ENCODE measurements around the gene IPMK. TPM values are rescaled to one million over a fixed set of nuclear protein-coding genes. Genes with fewer than 3 reads are reported as not detected.

IPMK gene
- 1 to 10 TPM; 1.5 to 7.5 TPM for total RNA-seq

GRCh38 chr10:58267713-58268453 lies at the start of gene IPMK:
Gene IPMK, minus strand, starts transcription at chr10:58267894. Its CDS starts 283 bp downstream, at chr10:58267611.
- Histone ChIP-seq H3K4me1 (ENCODE audit: control insufficient read depth in 1 of 2, low read depth in 2 of 2) (peaks cover 8 to 22% of the 10 kb centered on the region in 2 donors), H3K9me3 (no peaks in the 10 kb centered on the region), H3K27ac (peak within 1 kb of the TSS; percentile 92), H3K4me3 (peak within 1 kb of the TSS; percentile 88), H3K36me3 (no peaks in the 10 kb centered on the region), H3K27me3 (replicated peaks; ENCODE audit: insufficient read depth) (no peaks in the 10 kb centered on the region)
- ATAC-seq (ENCODE audit: insufficient number of reproducible peaks, low FRiP score, low read depth) (peak; percentile 69), DNase-seq (ENCODE audit: low spot score) (peak; percentile 77)
- TF ChIP-seq, protein P1, sequence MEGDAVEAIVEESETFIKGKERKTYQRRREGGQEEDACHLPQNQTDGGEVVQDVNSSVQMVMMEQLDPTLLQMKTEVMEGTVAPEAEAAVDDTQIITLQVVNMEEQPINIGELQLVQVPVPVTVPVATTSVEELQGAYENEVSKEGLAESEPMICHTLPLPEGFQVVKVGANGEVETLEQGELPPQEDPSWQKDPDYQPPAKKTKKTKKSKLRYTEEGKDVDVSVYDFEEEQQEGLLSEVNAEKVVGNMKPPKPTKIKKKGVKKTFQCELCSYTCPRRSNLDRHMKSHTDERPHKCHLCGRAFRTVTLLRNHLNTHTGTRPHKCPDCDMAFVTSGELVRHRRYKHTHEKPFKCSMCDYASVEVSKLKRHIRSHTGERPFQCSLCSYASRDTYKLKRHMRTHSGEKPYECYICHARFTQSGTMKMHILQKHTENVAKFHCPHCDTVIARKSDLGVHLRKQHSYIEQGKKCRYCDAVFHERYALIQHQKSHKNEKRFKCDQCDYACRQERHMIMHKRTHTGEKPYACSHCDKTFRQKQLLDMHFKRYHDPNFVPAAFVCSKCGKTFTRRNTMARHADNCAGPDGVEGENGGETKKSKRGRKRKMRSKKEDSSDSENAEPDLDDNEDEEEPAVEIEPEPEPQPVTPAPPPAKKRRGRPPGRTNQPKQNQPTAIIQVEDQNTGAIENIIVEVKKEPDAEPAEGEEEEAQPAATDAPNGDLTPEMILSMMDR (IDR thresholded peaks at IDR 0.05) = no peak

- H3K4me3 ChIP-seq = no peak overlapping the region
- H3K36me3 ChIP-seq = no peaks in the 10 kb centered on the region
- H3K9me3 ChIP-seq = no peaks in the 10 kb centered on the region
- ATAC-seq (ENCODE audit: insufficient number of reproducible peaks, low FRiP score, low read depth) (no peak), DNase-seq (ENCODE audit: low spot score) (no peak)
- H3K27ac ChIP-seq = no peak overlapping the region
- H3K27me3 ChIP-seq (replicated peaks; ENCODE audit: insufficient read depth) = no peaks in the 10 kb centered on the region
- H3K4me1 ChIP-seq (ENCODE audit: control insufficient read depth in 1 of 2, low read depth in 2 of 2) = no peaks in the 10 kb centered on the region
- TF ChIP-seq, protein P1 (IDR thresholded peaks at IDR 0.05) = no peak
Observed at GRCh38 chr10:58316874-58317273, 49.2 kb upstream of the IPMK start.

- TF ChIP-seq, protein P1 (IDR thresholded peaks at IDR 0.05) = no peak
- Histone ChIP-seq H3K27me3 (replicated peaks; ENCODE audit: insufficient read depth) (no peaks in the 10 kb centered on the region), H3K27ac (no peak overlapping the region), H3K36me3 (no peaks in the 10 kb centered on the region), H3K9me3 (no peaks in the 10 kb centered on the region), H3K4me3 (no peak overlapping the region), H3K4me1 (ENCODE audit: control insufficient read depth in 1 of 2, low read depth in 2 of 2) (no peaks in the 10 kb centered on the region)
- ATAC-seq (ENCODE audit: insufficient number of reproducible peaks, low FRiP score, low read depth) = no peak
- no peak for DNase-seq (ENCODE audit: low spot score)
Observed at GRCh38 chr10:58311026-58311425, 43.3 kb upstream of the IPMK start.

DNA sequence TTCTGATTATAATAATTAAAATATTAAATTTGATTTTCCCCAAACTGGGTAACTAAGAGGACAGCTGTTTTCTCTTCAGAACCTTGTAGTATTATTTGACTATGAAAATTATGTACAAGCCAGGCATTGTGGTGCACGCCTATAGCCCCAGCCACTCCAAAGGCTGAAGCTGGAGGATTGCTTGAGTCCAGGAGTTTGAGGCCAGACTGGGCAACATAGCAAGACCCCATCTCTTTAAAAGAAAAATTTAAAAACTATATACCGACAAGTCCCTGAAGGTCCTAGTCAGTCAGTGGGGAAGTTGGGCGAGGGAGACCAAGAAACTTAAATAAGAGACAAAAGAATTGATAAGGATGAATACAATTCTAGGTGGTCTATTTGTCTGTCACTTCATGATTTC lies 40.0 kb upstream of the IPMK start:
- DNase-seq (ENCODE audit: low spot score) (no peak), ATAC-seq (ENCODE audit: insufficient number of reproducible peaks, low FRiP score, low read depth) (no peak)
- Histone ChIP-seq H3K4me1 (ENCODE audit: control insufficient read depth in 1 of 2, low read depth in 2 of 2) (no peaks in the 10 kb centered on the region), H3K4me3 (no peak overlapping the region), H3K9me3 (no peaks in the 10 kb centered on the region), H3K36me3 (no peaks in the 10 kb centered on the region), H3K27ac (no peak overlapping the region), H3K27me3 (replicated peaks; ENCODE audit: insufficient read depth) (no peaks in the 10 kb centered on the region)
- TF ChIP-seq, protein P1 (IDR thresholded peaks at IDR 0.05) = no peak

DNA sequence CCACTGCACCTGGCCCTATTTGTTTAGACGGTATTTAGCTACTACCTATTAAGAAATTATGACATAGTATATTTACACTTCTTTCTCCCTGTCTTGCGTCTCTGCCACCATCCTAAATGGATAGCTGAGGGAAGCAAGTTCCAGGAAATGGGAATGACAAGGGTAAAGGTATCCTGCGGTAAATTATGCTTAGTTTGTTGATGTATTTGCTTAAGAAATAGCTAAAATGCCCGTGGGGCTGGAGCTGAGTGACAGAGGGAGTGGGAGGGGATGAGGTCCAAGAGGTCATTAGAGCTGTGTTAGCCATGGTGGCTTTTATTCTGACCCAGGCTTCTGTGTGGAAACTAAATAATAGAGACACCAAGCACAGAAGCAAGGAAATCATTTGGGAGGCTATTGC lies 38.1 kb upstream of the IPMK start:
- Histone ChIP-seq H3K36me3 (no peaks in the 10 kb centered on the region), H3K27ac (no peak overlapping the region), H3K27me3 (replicated peaks; ENCODE audit: insufficient read depth) (no peaks in the 10 kb centered on the region), H3K4me1 (ENCODE audit: control insufficient read depth in 1 of 2, low read depth in 2 of 2) (no peaks in the 10 kb centered on the region), H3K4me3 (no peak overlapping the region), H3K9me3 (no peaks in the 10 kb centered on the region)
- TF ChIP-seq, protein P1 (IDR thresholded peaks at IDR 0.05) = no peak
- DNase-seq (ENCODE audit: low spot score) = no peak
- ATAC-seq (ENCODE audit: insufficient number of reproducible peaks, low FRiP score, low read depth) = no peak

Measured in thoracic aorta (tissue), 2 donors.